GM12878 (cell line): ENCODE results near the gene GRIK3. TPM values are rescaled to one million over a fixed set of nuclear protein-coding genes. Genes with fewer than 3 reads are reported as not detected.

Source experiments
- ATAC-seq: fragments of 200-7000 bp; cut with Tn5 transposase; 3 replicates; pipeline ENCODE4 v1.9.1; 2020; ENCODE audit warnings: mild to moderate bottlenecking, moderate library complexity
- BruUV-seq: library from RNA; stranded (reverse); fragments of 400-500 nt; replicated peaks from 2 replicates; lab custom pipeline; 2021; lab: Mats Ljungman, UMichigan
- CTCF ChIA-PET: fragments of 300-600 bp; sonication (Branson Sonifier 250); formaldehyde crosslinking; extraction: SDS; loops from one replicate; lab custom pipeline; 2021; ENCODE audit warnings: inconsistent platforms; lab: Yijun Ruan, JAX
- POLR2A ChIA-PET: fragments of 350-600 bp; formaldehyde crosslinking; extraction: SDS; loops from one replicate; lab custom pipeline; 2021; ENCODE audit warnings: inconsistent platforms; lab: Charles Lee
- RAD21 ChIA-PET: fragments of 300-600 bp; sonication (Branson Sonifier 250); formaldehyde crosslinking; loops from one replicate; lab custom pipeline; 2023; ENCODE audit warnings: antibody characterized with exemption; ENCODE audit not compliant: unreplicated experiment; lab: Charles Lee
- SMC1A ChIA-PET: fragments of 300-600 bp; sonication (Branson Sonifier 250); formaldehyde crosslinking; loops from one replicate; lab custom pipeline; 2023; ENCODE audit not compliant: unreplicated experiment, uncharacterized antibody; lab: Charles Lee
- DNase-seq: peaks from one replicate; pipeline ENCODE4 v3.0.0-alpha.2; 2011; ENCODE audit warnings: low read depth, low spot score
- FAIRE-seq: peaks from 3 replicates; lab custom pipeline; 2011; peaks lifted over from hg19 to GRCh38; lab: Jason Lieb, UNC
- H2AFZ ChIP-seq: 2 replicates; pipeline ENCODE4 v1.6.0; 2011; ENCODE audit warnings: low read depth, low read length, control low read depth; ENCODE audit not compliant: control insufficient read depth
- H3K27ac ChIP-seq: 2 replicates; pipeline ENCODE4 v1.5.1; 2011; ENCODE audit warnings: control low read depth; ENCODE audit not compliant: control insufficient read depth, insufficient read depth
- H3K27me3 ChIP-seq, 2 experiments: replicated peaks in 1 of 2; 2 replicates each; pipeline versions ENCODE4 v1.6.0 to v1.6.1; 2011; ENCODE audit warnings: low read length in 1 of 2; ENCODE audit not compliant: control insufficient read depth in 2 of 2, insufficient read depth in 2 of 2
- H3K36me3 ChIP-seq, 2 experiments: 2 replicates each; pipeline ENCODE4 v1.5.1; 2011; ENCODE audit warnings: low read length in 1 of 2; ENCODE audit not compliant: control insufficient read depth in 2 of 2, insufficient read depth in 2 of 2
- H3K4me1 ChIP-seq: 2 replicates; pipeline ENCODE4 v1.6.1; 2011; ENCODE audit warnings: mild to moderate bottlenecking, low read length, moderate library complexity, mixed read lengths; ENCODE audit not compliant: control insufficient read depth, insufficient read depth
- H3K4me2 ChIP-seq: 2 replicates; pipeline ENCODE4 v1.6.0; 2011; ENCODE audit warnings: control low read depth; ENCODE audit not compliant: control insufficient read depth, insufficient read depth
- H3K4me3 ChIP-seq: fragments of 200-600 bp; sonication (generic); 2 replicates; pipeline ENCODE4 v1.5.1; 2016
- H3K79me2 ChIP-seq: 2 replicates; pipeline ENCODE4 v1.6.0; 2011; ENCODE audit warnings: low read length; ENCODE audit not compliant: control insufficient read depth, insufficient read depth
- H3K9ac ChIP-seq: 2 replicates; pipeline ENCODE4 v1.8.0; 2011; ENCODE audit warnings: low read length, control low read depth, mixed read lengths; ENCODE audit not compliant: control insufficient read depth, insufficient read depth
- H3K9me3 ChIP-seq: replicated peaks from 3 replicates; pipeline ENCODE4 v1.5.1; 2011; ENCODE audit warnings: mild to moderate bottlenecking, low read length; ENCODE audit not compliant: control insufficient read depth, insufficient read depth
- H4K20me1 ChIP-seq: 2 replicates; pipeline ENCODE4 v1.6.0; 2011; ENCODE audit not compliant: control insufficient read depth, insufficient read depth
- ESRRA ChIP-seq: IDR thresholded peaks from 2 replicates; pipeline ENCODE4 v1.6.1; 2012; ENCODE audit warnings: mild to moderate bottlenecking, low read length, improper control_type of control experiment
- MXI1 ChIP-seq: fragments of 150-350 bp; IDR thresholded peaks from 2 replicates; pipeline ENCODE4 v1.6.1; 2011; ENCODE audit warnings: low read depth, mild to moderate bottlenecking, inconsistent platforms, low read length, improper control_type of control experiment
- MYB ChIP-seq: fragments of 150-350 bp; IDR thresholded peaks from 2 replicates; pipeline ENCODE4 v1.6.1; 2014; ENCODE audit warnings: mild to moderate bottlenecking, low read depth, low read length, borderline replicate concordance
- NFYB ChIP-seq: IDR thresholded peaks from 2 replicates; pipeline ENCODE4 v1.6.1; 2011; ENCODE audit warnings: low read depth, mild to moderate bottlenecking, low read length, improper control_type of control experiment, moderate library complexity; ENCODE audit not compliant: insufficient read depth
- NR2C1 ChIP-seq: fragments of 450-650 bp; IDR thresholded peaks from 2 replicates; pipeline ENCODE4 v1.6.1; 2017; ENCODE audit warnings: antibody characterized with exemption, mild to moderate bottlenecking, moderate library complexity
- POLR2A ChIP-seq: IDR thresholded peaks from 2 replicates; pipeline ENCODE4 v1.6.1; 2011; ENCODE audit warnings: low read depth, mild to moderate bottlenecking, low read length
- SMAD1 ChIP-seq: fragments of 450-650 bp; IDR thresholded peaks from 2 replicates; pipeline ENCODE4 v1.6.1; 2018; ENCODE audit warnings: mild to moderate bottlenecking, low read depth; ENCODE audit not compliant: partially characterized antibody
- ZNF217 ChIP-seq: fragments of 450-650 bp; IDR thresholded peaks from 2 replicates; pipeline ENCODE4 v1.6.1; 2017; ENCODE audit warnings: antibody characterized with exemption, mild to moderate bottlenecking
- WGBS: methylation state at CpG from one replicate; pipeline ENCODE4 v1.1.6; 2016; ENCODE audit warnings: low lambda C conversion rate; ENCODE audit not compliant: insufficient replicate concordance, insufficient coverage; ENCODE audit errors: missing lambda C conversion rate; 5-methylcytosine and 5-hydroxymethylcytosine counted together
- in situ Hi-C: fragments of 300-500 bp; cut with MboI; formaldehyde crosslinking; loops from 9 replicates; pipeline ENCODE4 v1.14.3; 2018; ENCODE audit warnings: mixed read lengths
- intact Hi-C: fragments of 100-400 bp; cut with micrococcal nuclease; formaldehyde crosslinking; loops from one replicate; pipeline ENCODE4 v1.14.2; 2022; ENCODE audit not compliant: unreplicated experiment
- polyA plus RNA-seq, 11 experiments: library from polyadenylated mRNA; depleted of rRNA in 4 of 11; unstranded in 6 of 11; stranded (reverse) in 5 of 11; fragments of >200 nt; fragmentation: Nextera tagmentation in 4 of 11; fragmentation: Illumina TruSeq in 1 of 11; extraction: Ambion mirVana in 4 of 11; extraction: Trizol in 1 of 11; gene quantifications; 1 replicate in 1 of 11; 2 replicates in 10 of 11; pipeline versions ENCODE4 v1.2.1 to v1.2.3, GENCODE V29; 2011 to 2016; ENCODE audit warnings: inconsistent platforms in 2 of 11, missing spikeins in 2 of 11, low read depth in 1 of 11
- total RNA-seq, 4 experiments: library from RNA; depleted of rRNA in 3 of 4; stranded (reverse); fragments of >200 nt in 3 of 4; fragmentation: Illumina TruSeq in 1 of 4; extraction: Trizol in 1 of 4; gene quantifications; 2 replicates each; pipeline versions ENCODE4 v1.2.1 to v1.2.3, GENCODE V29; 2013 to 2021
- TF ChIP-seq, protein P1 (sequence below): IDR thresholded peaks from 2 replicates; pipeline ENCODE4 v1.6.1; 2012; ENCODE audit warnings: low read length, inconsistent platforms
- TF ChIP-seq, protein P2 (sequence below), 3 experiments: IDR thresholded peaks in 2 of 3; conservative IDR thresholded peaks in 1 of 3; 2 replicates each; pipeline ENCODE4 v1.5.1; 2011; ENCODE audit warnings: low read depth in 3 of 3, low read length in 3 of 3, mild to moderate bottlenecking in 3 of 3, control low read depth in 2 of 3, moderate library complexity in 2 of 3, inconsistent platforms in 1 of 3, mixed read lengths in 1 of 3; ENCODE audit not compliant: control insufficient read depth in 2 of 3, insufficient read depth in 1 of 3; ENCODE audit errors: extremely low read depth in 1 of 3

GRIK3 gene
- total and polyA plus RNA-seq, 10 of the 15 experiments (the other 5 are each of a cell fraction or from before 2014, with no cell fraction given), result not detected

DNA sequence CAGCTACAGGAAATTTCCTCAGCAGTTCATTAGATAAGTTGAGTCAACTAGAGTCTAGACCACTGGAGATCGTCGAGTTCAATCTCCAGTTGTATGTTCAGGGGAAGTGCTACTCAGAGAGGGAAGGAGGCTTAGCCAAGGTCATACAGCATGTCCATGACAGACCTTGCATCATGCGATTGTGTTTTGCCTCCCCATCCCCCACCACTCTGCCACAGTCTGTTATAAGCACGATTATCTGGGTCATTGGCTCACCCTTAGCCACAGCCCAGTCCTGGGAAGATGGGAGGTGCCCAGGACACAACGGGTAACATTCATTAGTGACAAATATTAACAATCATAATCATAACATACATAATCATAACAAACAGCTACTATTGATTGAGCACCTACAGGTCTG lies 18.9 kb upstream of the GRIK3 start:
- in situ Hi-C loops, result no loop called here
- no peak overlapping the region for H3K4me3 ChIP-seq
- BruUV-seq, result no TSS peak
- H3K36me3 ChIP-seq, result no peaks in the 10 kb centered on the region
- no peaks in the 10 kb centered on the region for H3K79me2 ChIP-seq
- TF ChIP-seq MXI1 (no peak), NR2C1 (no peak), NFYB (no peak), ZNF217 (no peak), ESRRA (no peak)
- WGBS, result 0% methylated on average over 5 of the region's 5 CpGs
- H3K27me3 ChIP-seq, result no peaks in the 10 kb centered on the region; a peak in 2 of 4 replicates
- no peak for DNase-seq
- CTCF ChIA-PET, result no interaction called here
- no peak overlapping the region for H3K9ac ChIP-seq
- no peak overlapping the region for H3K27ac ChIP-seq
- SMC1A ChIA-PET, result no interaction called here
- H2AFZ ChIP-seq, result no peak overlapping the region
- intact Hi-C loops, result no loop called here
- H3K4me1 ChIP-seq, result no peaks in the 10 kb centered on the region
- no peak for FAIRE-seq
- H3K4me2 ChIP-seq, result no peak overlapping the region
- POLR2A ChIA-PET, result no interaction called here
- RAD21 ChIA-PET, result no interaction called here
- no peak for ATAC-seq
- H3K9me3 ChIP-seq, result no peaks in the 10 kb centered on the region
- no peaks in the 10 kb centered on the region for H4K20me1 ChIP-seq

DNA sequence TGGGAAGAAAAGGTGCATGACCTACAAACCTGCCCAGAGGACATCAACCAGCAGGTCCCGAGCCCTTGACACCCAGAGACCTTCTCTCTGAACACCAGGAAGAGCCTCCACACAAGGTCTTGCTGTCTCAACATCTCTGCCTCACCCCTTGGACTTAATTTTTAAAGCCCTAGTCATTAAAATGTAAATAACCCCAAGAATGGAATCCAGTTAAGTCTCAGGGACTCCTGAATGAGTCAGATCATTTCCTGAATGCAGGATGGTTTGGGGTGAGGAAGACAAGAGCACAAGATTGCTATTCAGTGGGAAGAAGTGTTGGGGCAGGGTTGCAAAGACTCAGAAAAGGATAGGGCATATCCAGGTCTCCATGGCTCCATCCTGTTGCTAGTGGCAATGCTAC lies 17.8 kb upstream of the GRIK3 start:
- ATAC-seq (no peak), FAIRE-seq (no peak), DNase-seq (no peak)
- no peaks in the 10 kb centered on the region for H4K20me1 ChIP-seq
- SMC1A ChIA-PET, result no interaction called here
- no peaks in the 10 kb centered on the region; a peak in 1 of 4 replicates for H3K27me3 ChIP-seq
- H3K9ac ChIP-seq, result no peak overlapping the region
- H3K27ac ChIP-seq, result no peak overlapping the region
- H3K4me3 ChIP-seq, result no peak overlapping the region
- POLR2A ChIA-PET, result no interaction called here
- no TSS peak for BruUV-seq
- H3K4me1 ChIP-seq, result no peaks in the 10 kb centered on the region
- 0% methylated on average over 1 of the region's 1 CpG for WGBS
- H3K79me2 ChIP-seq, result no peaks in the 10 kb centered on the region
- intact Hi-C loops, result no loop called here
- RAD21 ChIA-PET, result no interaction called here
- TF ChIP-seq, protein P1, sequence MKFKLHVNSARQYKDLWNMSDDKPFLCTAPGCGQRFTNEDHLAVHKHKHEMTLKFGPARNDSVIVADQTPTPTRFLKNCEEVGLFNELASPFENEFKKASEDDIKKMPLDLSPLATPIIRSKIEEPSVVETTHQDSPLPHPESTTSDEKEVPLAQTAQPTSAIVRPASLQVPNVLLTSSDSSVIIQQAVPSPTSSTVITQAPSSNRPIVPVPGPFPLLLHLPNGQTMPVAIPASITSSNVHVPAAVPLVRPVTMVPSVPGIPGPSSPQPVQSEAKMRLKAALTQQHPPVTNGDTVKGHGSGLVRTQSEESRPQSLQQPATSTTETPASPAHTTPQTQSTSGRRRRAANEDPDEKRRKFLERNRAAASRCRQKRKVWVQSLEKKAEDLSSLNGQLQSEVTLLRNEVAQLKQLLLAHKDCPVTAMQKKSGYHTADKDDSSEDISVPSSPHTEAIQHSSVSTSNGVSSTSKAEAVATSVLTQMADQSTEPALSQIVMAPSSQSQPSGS, result no peak
- TF ChIP-seq NFYB, result no peak
- TF ChIP-seq MYB, result no peak
- TF ChIP-seq POLR2A, result no peak
- TF ChIP-seq, protein P2, sequence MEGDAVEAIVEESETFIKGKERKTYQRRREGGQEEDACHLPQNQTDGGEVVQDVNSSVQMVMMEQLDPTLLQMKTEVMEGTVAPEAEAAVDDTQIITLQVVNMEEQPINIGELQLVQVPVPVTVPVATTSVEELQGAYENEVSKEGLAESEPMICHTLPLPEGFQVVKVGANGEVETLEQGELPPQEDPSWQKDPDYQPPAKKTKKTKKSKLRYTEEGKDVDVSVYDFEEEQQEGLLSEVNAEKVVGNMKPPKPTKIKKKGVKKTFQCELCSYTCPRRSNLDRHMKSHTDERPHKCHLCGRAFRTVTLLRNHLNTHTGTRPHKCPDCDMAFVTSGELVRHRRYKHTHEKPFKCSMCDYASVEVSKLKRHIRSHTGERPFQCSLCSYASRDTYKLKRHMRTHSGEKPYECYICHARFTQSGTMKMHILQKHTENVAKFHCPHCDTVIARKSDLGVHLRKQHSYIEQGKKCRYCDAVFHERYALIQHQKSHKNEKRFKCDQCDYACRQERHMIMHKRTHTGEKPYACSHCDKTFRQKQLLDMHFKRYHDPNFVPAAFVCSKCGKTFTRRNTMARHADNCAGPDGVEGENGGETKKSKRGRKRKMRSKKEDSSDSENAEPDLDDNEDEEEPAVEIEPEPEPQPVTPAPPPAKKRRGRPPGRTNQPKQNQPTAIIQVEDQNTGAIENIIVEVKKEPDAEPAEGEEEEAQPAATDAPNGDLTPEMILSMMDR (IDR thresholded peaks at IDR 0.05 in 2 of 3, conservative IDR thresholded peaks at IDR 0.05 in 1 of 3; ENCODE audit: control insufficient read depth in 2 of 3, extremely low read depth in 1 of 3, insufficient read depth in 1 of 3, low read depth in 3 of 3, low read length in 3 of 3), result no peak
- TF ChIP-seq SMAD1, result no peak
- no peak overlapping the region for H2AFZ ChIP-seq
- in situ Hi-C loops, result no loop called here
- no peaks in the 10 kb centered on the region for H3K9me3 ChIP-seq
- H3K36me3 ChIP-seq, result no peaks in the 10 kb centered on the region
- H3K4me2 ChIP-seq, result no peak overlapping the region
- CTCF ChIA-PET, result no interaction called here
